Right cardiac atrium (tissue), 5 donors: ENCODE data around the gene SLC5A3. TPM values are rescaled to one million over a fixed set of nuclear protein-coding genes. Genes with fewer than 3 reads are reported as not detected.

ENCODE experiments used
- ATAC-seq, 2 donors: fragments of 200-7000 bp; cut with Tn5 transposase; one replicate each; pipeline versions ENCODE4 v1.8.0 to v1.9.1; 2020; ENCODE audit warnings: moderate library complexity in 2 of 2, mild to moderate bottlenecking in 1 of 2
- DNase-seq, 3 donors: peaks; one replicate each; pipeline ENCODE4 v3.0.0-alpha.2; 2020
- H3K27ac ChIP-seq: one replicate; pipeline ENCODE4 v1.5.1; 2013; ENCODE audit warnings: mild to moderate bottlenecking, low read length, control low read depth, moderate library complexity
- H3K27me3 ChIP-seq: one replicate; pipeline ENCODE4 v1.6.1; 2013; ENCODE audit not compliant: control insufficient read depth, insufficient read depth
- H3K4me1 ChIP-seq: one replicate; pipeline ENCODE4 v1.6.1; 2013; ENCODE audit warnings: low read length; ENCODE audit not compliant: control insufficient read depth, insufficient read depth
- H3K4me3 ChIP-seq: one replicate; pipeline ENCODE4 v1.5.1; 2013; ENCODE audit warnings: low read length, control low read depth
- H3K9me3 ChIP-seq: one replicate; pipeline ENCODE4 v1.6.1; 2013; ENCODE audit warnings: low read length; ENCODE audit not compliant: control insufficient read depth
- WGBS: extraction: QIAGEN DNeasy Blood & Tissue Kit; methylation state at CpG from one replicate; pipeline ENCODE4 v1.1.7; 2013; 5-methylcytosine and 5-hydroxymethylcytosine counted together
- intact Hi-C, 4 donors: fragments of 100-400 bp; cut with DNase I; formaldehyde crosslinking; loops; one replicate each; pipeline versions ENCODE4 v1.11.0 to v1.14.0; 2022 to 2023
- polyA plus RNA-seq: library from polyadenylated mRNA; stranded (reverse); fragments of 200-250 nt; gene quantifications from one replicate; pipeline ENCODE4 v1.2.3, GENCODE V29; 2013
- total RNA-seq, 4 donors: library from RNA; stranded (reverse); fragmentation: NEBNext Ultra II Directional; extraction: Animal tissue kit (Norgen Biotek cat#: 25700); gene quantifications; one replicate each; pipeline ENCODE4 v1.2.1, GENCODE V29; 2021
- donor health status: healthy with polysubstance abuse.
- donor health status: DM: no; HTN: yes; CAD: no.
- donor health status: DM: no; HTN: no; CAD: no.
- donor health status: DM: no; HTN: yes; CAD: no; lungs with severe emphysema.
- donor health status: DM: yes; HTN: yes; CAD: no.

Gene SLC5A3
- total and polyA plus RNA-seq, 5 donors: 2.2 to 11.7 (median 5.7) TPM

- Histone ChIP-seq H3K9me3 (no peaks in the 10 kb centered on the region), H3K27me3 (no peaks in the 10 kb centered on the region), H3K4me1 (peaks cover 8% of the 10 kb centered on the region), H3K4me3 (no peak overlapping the region), H3K27ac (no peak overlapping the region)
- 90% methylated on average over 4 of the region's 4 CpGs for WGBS
- ATAC-seq (no peak), DNase-seq (no peak)
- intact Hi-C loops: no loop called here
Observed at GRCh38 chr21:34082769-34083168, 9.4 kb downstream of the SLC5A3 start.

- H3K4me3 ChIP-seq: no peak overlapping the region
- intact Hi-C loops: no loop called here
- H3K9me3 ChIP-seq: no peaks in the 10 kb centered on the region
- DNase-seq (no peak), ATAC-seq (no peak)
- WGBS: 83% methylated on average over 3 of the region's 3 CpGs
- H3K27ac ChIP-seq: no peak overlapping the region
- H3K27me3 ChIP-seq: no peaks in the 10 kb centered on the region
- peaks cover 8% of the 10 kb centered on the region for H3K4me1 ChIP-seq
Observed at GRCh38 chr21:34083357-34083756, 10.0 kb downstream of the SLC5A3 start.

GRCh38 chr21:34085129-34085528, 11.8 kb downstream of the SLC5A3 start:
- WGBS: 94% methylated on average over 2 of the region's 2 CpGs
- Histone ChIP-seq H3K9me3 (no peaks in the 10 kb centered on the region), H3K27ac (no peak overlapping the region), H3K4me1 (peaks cover 6% of the 10 kb centered on the region), H3K4me3 (no peak overlapping the region), H3K27me3 (no peaks in the 10 kb centered on the region)
- ATAC-seq: no peak
- intact Hi-C loops: no loop called here
- no peak for DNase-seq

- H3K27me3 ChIP-seq: no peaks in the 10 kb centered on the region
- WGBS: 64% methylated on average over 5 of the region's 5 CpGs
- intact Hi-C loops: no loop called here
- no peaks in the 10 kb centered on the region for H3K9me3 ChIP-seq
- peak; percentile 47 to 48 for ATAC-seq
- no peak overlapping the region for H3K27ac ChIP-seq
- H3K4me1 ChIP-seq: peaks cover 5% of the 10 kb centered on the region
- DNase-seq: no peak
- no peak overlapping the region for H3K4me3 ChIP-seq
Observed at GRCh38 chr21:34086887-34087306, 13.5 kb downstream of the SLC5A3 start.

GRCh38 chr21:34088752-34089151, 15.4 kb downstream of the SLC5A3 start:
- intact Hi-C loops: no loop called here
- Histone ChIP-seq H3K27ac (no peak overlapping the region), H3K4me1 (peaks cover 4% of the 10 kb centered on the region), H3K27me3 (no peaks in the 10 kb centered on the region), H3K9me3 (no peaks in the 10 kb centered on the region), H3K4me3 (no peak overlapping the region)
- ATAC-seq (no peak), DNase-seq (no peak)
- 98% methylated on average over 3 of the region's 3 CpGs for WGBS

- no peak for DNase-seq
- no peak overlapping the region for H3K4me3 ChIP-seq
- H3K27me3 ChIP-seq: no peaks in the 10 kb centered on the region
- ATAC-seq: no peak
- intact Hi-C loops: no loop called here
- H3K27ac ChIP-seq: no peak overlapping the region
- H3K9me3 ChIP-seq: no peaks in the 10 kb centered on the region
- 90% methylated on average over 4 of the region's 4 CpGs for WGBS
- peaks cover 4% of the 10 kb centered on the region for H3K4me1 ChIP-seq
Observed at GRCh38 chr21:34091032-34091431, 17.7 kb downstream of the SLC5A3 start.

- ATAC-seq (no peak), DNase-seq (no peak)
- intact Hi-C loops: no loop called here
- H3K27me3 ChIP-seq: no peaks in the 10 kb centered on the region
- WGBS: 97% methylated on average over 2 of the region's 2 CpGs
- no peak overlapping the region for H3K4me3 ChIP-seq
- no peak overlapping the region for H3K27ac ChIP-seq
- no peaks in the 10 kb centered on the region for H3K9me3 ChIP-seq
- peaks cover 4% of the 10 kb centered on the region for H3K4me1 ChIP-seq
Observed at GRCh38 chr21:34091607-34092006, 18.2 kb downstream of the SLC5A3 start.

GRCh38 chr21:34092262-34092921, 19.0 kb downstream of the SLC5A3 start:
- Histone ChIP-seq H3K4me1 (peaks cover 3% of the 10 kb centered on the region), H3K4me3 (no peak overlapping the region), H3K9me3 (no peaks in the 10 kb centered on the region), H3K27ac (no peak overlapping the region), H3K27me3 (no peaks in the 10 kb centered on the region)
- ATAC-seq: no peak
- WGBS: 55% methylated on average over 6 of the region's 6 CpGs
- DNase-seq: no peak
- intact Hi-C loops: no loop called here

GRCh38 chr21:34093083-34093482, 19.7 kb downstream of the SLC5A3 start:
- DNase-seq (no peak), ATAC-seq (no peak)
- H3K27me3 ChIP-seq: no peaks in the 10 kb centered on the region
- intact Hi-C loops: no loop called here
- H3K4me1 ChIP-seq: peaks cover 1% of the 10 kb centered on the region
- no peak overlapping the region for H3K27ac ChIP-seq
- no peaks in the 10 kb centered on the region for H3K9me3 ChIP-seq
- 87% methylated on average over 3 of the region's 3 CpGs for WGBS
- no peak overlapping the region for H3K4me3 ChIP-seq

- Histone ChIP-seq H3K4me1 (no peaks in the 10 kb centered on the region), H3K27me3 (no peaks in the 10 kb centered on the region), H3K9me3 (no peaks in the 10 kb centered on the region), H3K27ac (no peak overlapping the region), H3K4me3 (no peak overlapping the region)
- ATAC-seq (no peak), DNase-seq (no peak)
- WGBS: 85% methylated on average over 7 of the region's 7 CpGs
- intact Hi-C loops: no loop called here
Observed at GRCh38 chr21:34094949-34095348, 21.6 kb downstream of the SLC5A3 start.

- H3K27me3 ChIP-seq: no peaks in the 10 kb centered on the region
- DNase-seq (no peak), ATAC-seq (no peak)
- no peaks in the 10 kb centered on the region for H3K9me3 ChIP-seq
- no peaks in the 10 kb centered on the region for H3K4me1 ChIP-seq
- no peak overlapping the region for H3K27ac ChIP-seq
- intact Hi-C loops: no loop called here
- no peak overlapping the region for H3K4me3 ChIP-seq
- WGBS: 83% methylated on average over 2 of the region's 2 CpGs
Observed at GRCh38 chr21:34097442-34097841, 24.1 kb downstream of the SLC5A3 start.

GRCh38 chr21:34100337-34100736, 27.0 kb downstream of the SLC5A3 start:
- WGBS: 89% methylated on average over 2 of the region's 2 CpGs
- intact Hi-C loops: no loop called here
- H3K9me3 ChIP-seq: no peaks in the 10 kb centered on the region

More at GRCh38 chr21:34100337-34100736, 27.0 kb downstream of the SLC5A3 start:
- no peak for DNase-seq
- Histone ChIP-seq H3K27ac (no peak overlapping the region), H3K27me3 (no peaks in the 10 kb centered on the region), H3K4me3 (no peak overlapping the region), H3K4me1 (no peaks in the 10 kb centered on the region)
- no peak for ATAC-seq
